Nephron (organoid): ENCODE results near the gene SLC44A5.

ENCODE experiments used
- H3K27ac Mint-ChIP-seq, 3 experiments: 2 replicates each; pipeline ENCODE4 v1.8.0; 2020; ENCODE audit warnings: mixed read lengths in 3 of 3, mild to moderate bottlenecking in 2 of 3, moderate library complexity in 1 of 3
- H3K27me3 Mint-ChIP-seq: 2 replicates; pipeline ENCODE4 v1.8.0; 2021; ENCODE audit warnings: low read depth, mild to moderate bottlenecking, moderate library complexity, mixed read lengths
- H3K36me3 Mint-ChIP-seq: 2 replicates; pipeline ENCODE4 v1.8.0; 2020; ENCODE audit warnings: low read depth, mixed read lengths
- H3K4me1 Mint-ChIP-seq: 2 replicates; pipeline ENCODE4 v1.8.0; 2020; ENCODE audit warnings: mixed read lengths
- H3K4me3 Mint-ChIP-seq, 3 experiments: 2 replicates each; pipeline ENCODE4 v1.8.0; 2020; ENCODE audit warnings: mild to moderate bottlenecking in 3 of 3, mixed read lengths in 3 of 3, moderate library complexity in 2 of 3
- H3K9me3 Mint-ChIP-seq: 2 replicates; pipeline ENCODE4 v1.8.0; 2020; ENCODE audit warnings: mixed read lengths
- TF ChIP-seq, protein P1 (sequence below), 3 experiments: fragments of 200-600 bp; sonication (generic); IDR thresholded peaks; one replicate each; pipeline ENCODE4 v1.5.0; 2021; ENCODE audit warnings: antibody characterized with exemption in 3 of 3; ENCODE audit not compliant: unreplicated experiment in 3 of 3

The SLC44A5 gene

DNA sequence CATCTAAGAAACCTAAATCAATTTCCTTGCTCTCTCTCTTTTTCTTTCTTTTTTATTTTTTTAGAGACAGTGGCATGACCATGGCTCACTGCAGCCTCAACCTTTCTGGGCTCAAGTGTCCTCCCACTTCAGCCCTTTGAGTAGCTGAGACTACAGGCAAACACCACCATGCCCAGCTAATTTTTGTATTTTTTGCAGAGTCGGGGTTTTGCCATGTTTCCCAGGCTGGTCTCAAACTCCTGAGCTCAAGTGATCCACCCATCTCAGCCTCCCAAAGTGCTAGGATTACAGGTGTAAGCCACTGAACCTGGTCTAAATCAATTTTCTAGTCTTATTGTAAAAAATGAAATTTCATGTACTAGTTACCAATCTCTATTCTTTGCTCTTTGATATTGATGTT lies 367.8 kb downstream of the SLC44A5 start:
- H3K27ac Mint-ChIP-seq: no peak overlapping the region
- no peaks in the 10 kb centered on the region for H3K36me3 Mint-ChIP-seq
- no peaks in the 10 kb centered on the region for H3K27me3 Mint-ChIP-seq
- no peaks in the 10 kb centered on the region for H3K9me3 Mint-ChIP-seq
- H3K4me1 Mint-ChIP-seq: no peaks in the 10 kb centered on the region
- TF ChIP-seq, protein P1, sequence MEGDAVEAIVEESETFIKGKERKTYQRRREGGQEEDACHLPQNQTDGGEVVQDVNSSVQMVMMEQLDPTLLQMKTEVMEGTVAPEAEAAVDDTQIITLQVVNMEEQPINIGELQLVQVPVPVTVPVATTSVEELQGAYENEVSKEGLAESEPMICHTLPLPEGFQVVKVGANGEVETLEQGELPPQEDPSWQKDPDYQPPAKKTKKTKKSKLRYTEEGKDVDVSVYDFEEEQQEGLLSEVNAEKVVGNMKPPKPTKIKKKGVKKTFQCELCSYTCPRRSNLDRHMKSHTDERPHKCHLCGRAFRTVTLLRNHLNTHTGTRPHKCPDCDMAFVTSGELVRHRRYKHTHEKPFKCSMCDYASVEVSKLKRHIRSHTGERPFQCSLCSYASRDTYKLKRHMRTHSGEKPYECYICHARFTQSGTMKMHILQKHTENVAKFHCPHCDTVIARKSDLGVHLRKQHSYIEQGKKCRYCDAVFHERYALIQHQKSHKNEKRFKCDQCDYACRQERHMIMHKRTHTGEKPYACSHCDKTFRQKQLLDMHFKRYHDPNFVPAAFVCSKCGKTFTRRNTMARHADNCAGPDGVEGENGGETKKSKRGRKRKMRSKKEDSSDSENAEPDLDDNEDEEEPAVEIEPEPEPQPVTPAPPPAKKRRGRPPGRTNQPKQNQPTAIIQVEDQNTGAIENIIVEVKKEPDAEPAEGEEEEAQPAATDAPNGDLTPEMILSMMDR (IDR thresholded peaks at IDR 0.05; ENCODE audit: unreplicated experiment in 3 of 3): no peak
- no peak overlapping the region for H3K4me3 Mint-ChIP-seq

DNA sequence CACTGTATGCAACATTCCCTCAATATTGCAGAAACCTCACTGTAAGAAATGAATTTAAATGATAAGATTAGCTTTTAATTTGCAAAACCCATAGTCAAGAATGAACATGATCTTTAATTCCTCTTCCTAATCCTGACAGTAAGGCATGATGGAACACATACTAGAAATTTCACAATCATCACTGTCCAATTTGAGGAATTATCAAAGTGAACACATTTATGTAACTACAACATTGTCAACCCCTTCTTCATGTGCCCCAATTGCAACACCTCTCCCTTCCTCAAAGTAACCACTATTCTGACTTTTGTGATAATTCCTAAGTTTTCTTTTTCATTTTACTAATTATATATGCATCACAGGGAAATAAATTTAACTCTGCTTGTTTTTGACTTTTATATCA lies 373.6 kb downstream of the SLC44A5 start:
- H3K4me1 Mint-ChIP-seq: no peaks in the 10 kb centered on the region
- H3K4me3 Mint-ChIP-seq: no peak overlapping the region
- no peaks in the 10 kb centered on the region for H3K36me3 Mint-ChIP-seq
- TF ChIP-seq, protein P1 (IDR thresholded peaks at IDR 0.05; ENCODE audit: unreplicated experiment in 3 of 3): no peak
- H3K9me3 Mint-ChIP-seq: no peaks in the 10 kb centered on the region
- H3K27me3 Mint-ChIP-seq: no peaks in the 10 kb centered on the region
- H3K27ac Mint-ChIP-seq: no peak overlapping the region

DNA sequence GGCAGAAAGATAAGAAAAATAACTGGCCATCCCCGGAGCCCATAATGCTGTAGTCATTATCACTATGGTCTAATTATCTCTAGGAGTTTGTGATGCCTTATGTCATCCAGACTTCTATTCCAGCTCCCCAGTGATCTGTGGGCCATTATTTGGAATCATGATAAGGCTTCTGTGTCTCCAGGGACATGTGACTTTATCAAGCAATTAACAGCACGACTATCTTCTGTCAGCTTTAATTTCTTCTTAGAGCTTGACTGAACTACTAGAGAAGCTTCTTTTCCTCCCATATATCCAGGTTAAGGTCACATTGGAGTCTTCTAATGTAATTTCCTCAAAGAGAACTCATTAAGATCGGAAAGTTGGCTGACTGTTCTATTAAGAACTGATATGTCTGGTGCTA lies 376.4 kb downstream of the SLC44A5 start:
- Mint-ChIP-seq H3K27me3 (no peaks in the 10 kb centered on the region), H3K27ac (no peak overlapping the region), H3K4me1 (no peaks in the 10 kb centered on the region), H3K9me3 (no peaks in the 10 kb centered on the region), H3K4me3 (no peak overlapping the region), H3K36me3 (no peaks in the 10 kb centered on the region)
- TF ChIP-seq, protein P1 (IDR thresholded peaks at IDR 0.05; ENCODE audit: unreplicated experiment in 3 of 3): no peak

GRCh38 chr1:75233302-75233929 lies 377.5 kb downstream of the SLC44A5 start:
- Mint-ChIP-seq H3K27me3 (no peaks in the 10 kb centered on the region), H3K4me1 (no peaks in the 10 kb centered on the region)

GRCh38 chr1:75220072-75220471 lies 390.8 kb downstream of the SLC44A5 start:
- H3K27me3 Mint-ChIP-seq: no peaks in the 10 kb centered on the region
- TF ChIP-seq, protein P1 (IDR thresholded peaks at IDR 0.05; ENCODE audit: unreplicated experiment in 3 of 3): no peak

More at GRCh38 chr1:75233302-75233929, 377.5 kb downstream of the SLC44A5 start:
- Mint-ChIP-seq H3K9me3 (no peaks in the 10 kb centered on the region), H3K27ac (no peak overlapping the region), H3K4me3 (no peak overlapping the region), H3K36me3 (no peaks in the 10 kb centered on the region)
- TF ChIP-seq, protein P1 (IDR thresholded peaks at IDR 0.05; ENCODE audit: unreplicated experiment in 3 of 3): peak; percentile 50 to 65 (median 54)

DNA sequence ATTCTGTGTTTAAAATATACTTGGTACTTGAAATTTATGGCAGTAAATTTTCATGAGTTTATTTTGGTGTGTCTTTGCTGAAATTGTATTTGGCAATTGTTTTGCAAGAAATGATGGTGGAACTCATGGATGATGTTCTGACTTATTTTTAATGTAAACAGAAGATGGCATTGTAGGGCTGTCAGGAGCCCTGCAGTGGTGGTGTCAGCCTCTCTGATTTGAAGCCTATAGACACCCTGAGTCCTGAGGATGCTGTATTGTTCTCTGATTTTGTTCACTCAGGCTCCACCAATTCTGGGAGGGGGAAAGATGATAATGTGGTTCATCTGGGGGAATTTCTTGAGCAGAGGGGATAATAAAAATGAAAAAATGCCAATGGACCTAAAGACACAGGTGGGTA lies 396.9 kb downstream of the SLC44A5 start:
- no peaks in the 10 kb centered on the region for H3K4me1 Mint-ChIP-seq
- TF ChIP-seq, protein P1 (IDR thresholded peaks at IDR 0.05; ENCODE audit: unreplicated experiment in 3 of 3): no peak
- H3K36me3 Mint-ChIP-seq: no peaks in the 10 kb centered on the region
- no peaks in the 10 kb centered on the region for H3K9me3 Mint-ChIP-seq
- peaks cover 5% of the 10 kb centered on the region for H3K27me3 Mint-ChIP-seq
- no peak overlapping the region for H3K4me3 Mint-ChIP-seq
- H3K27ac Mint-ChIP-seq: no peak overlapping the region

More at GRCh38 chr1:75220072-75220471, 390.8 kb downstream of the SLC44A5 start:
- Mint-ChIP-seq H3K36me3 (no peaks in the 10 kb centered on the region), H3K27ac (no peak overlapping the region), H3K9me3 (no peaks in the 10 kb centered on the region), H3K4me1 (no peaks in the 10 kb centered on the region), H3K4me3 (no peak overlapping the region)
